AG09319 (cell line): Measurements from ENCODE around the gene DLG5.
"Not testable (repeated sequence)": the region's sequence is repeated elsewhere in the genome, so short reads cannot be mapped to it uniquely, and the experiment has no call there.

Experiments used
- DNase-seq: peaks from one replicate; pipeline ENCODE4 v3.0.0-alpha.2; 2010; ENCODE audit warnings: low read depth; ENCODE audit errors: extremely low read depth
- CTCF ChIP-seq: IDR thresholded peaks from 2 replicates; pipeline ENCODE4 v1.5.1; 2011; ENCODE audit warnings: low read depth, mild to moderate bottlenecking, inconsistent platforms, low read length, moderate library complexity

The DLG5 gene

GRCh38 chr10:77770081-77770867 is 156.3 kb downstream of the DLG5 start:
- no peak for TF ChIP-seq CTCF
- DNase-seq: no peak

GRCh38 chr10:77768039-77768438 is 158.5 kb downstream of the DLG5 start:
- no peak for DNase-seq
- TF ChIP-seq CTCF: no peak

- no peak for TF ChIP-seq CTCF
Measured at GRCh38 chr10:77763453-77764430, 162.8 kb downstream of the DLG5 start.

GRCh38 chr10:77758406-77758805 is 168.1 kb downstream of the DLG5 start:
- not testable (repeated sequence) for DNase-seq

More at GRCh38 chr10:77763453-77764430, 162.8 kb downstream of the DLG5 start:
- no peak for DNase-seq

GRCh38 chr10:77756319-77757232 is 170.0 kb downstream of the DLG5 start:
- TF ChIP-seq CTCF: peak; percentile 85
- DNase-seq: no peak

GRCh38 chr10:77746047-77746707 is 180.4 kb downstream of the DLG5 start:
- no peak for DNase-seq
- TF ChIP-seq CTCF: no peak

- DNase-seq: no peak
- no peak for TF ChIP-seq CTCF
Measured at GRCh38 chr10:77744245-77744644, 182.3 kb downstream of the DLG5 start.
